Stimulated activated naive CD4-positive, alpha-beta T cell (primary cell): ENCODE results near the gene MBLAC1.

Experiments used
- DNase-seq, 6 experiments: peaks; one replicate each; lab custom pipeline; 2025; lab: John Stamatoyannopoulos, UW

MBLAC1 gene

DNA sequence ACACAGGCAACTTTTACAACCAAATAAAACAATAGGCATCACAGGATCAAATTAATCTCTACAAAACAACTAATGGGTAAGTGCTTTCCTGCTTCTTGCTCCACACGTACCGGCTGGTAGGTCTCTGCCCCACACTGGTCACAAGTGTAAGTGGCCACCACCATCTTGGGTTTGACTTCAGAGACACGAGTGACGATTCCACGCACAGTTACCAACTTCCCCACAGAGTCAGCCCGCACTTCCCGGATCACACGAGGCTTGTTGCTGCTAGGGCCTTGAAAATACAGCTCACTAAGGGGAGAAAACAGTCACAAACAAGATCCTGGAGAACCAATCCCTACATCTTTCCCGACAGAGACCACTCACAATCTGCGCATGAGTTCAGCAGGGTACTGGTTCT, 27.9 kb upstream of the MBLAC1 start:
- DNase-seq: no peak

DNA sequence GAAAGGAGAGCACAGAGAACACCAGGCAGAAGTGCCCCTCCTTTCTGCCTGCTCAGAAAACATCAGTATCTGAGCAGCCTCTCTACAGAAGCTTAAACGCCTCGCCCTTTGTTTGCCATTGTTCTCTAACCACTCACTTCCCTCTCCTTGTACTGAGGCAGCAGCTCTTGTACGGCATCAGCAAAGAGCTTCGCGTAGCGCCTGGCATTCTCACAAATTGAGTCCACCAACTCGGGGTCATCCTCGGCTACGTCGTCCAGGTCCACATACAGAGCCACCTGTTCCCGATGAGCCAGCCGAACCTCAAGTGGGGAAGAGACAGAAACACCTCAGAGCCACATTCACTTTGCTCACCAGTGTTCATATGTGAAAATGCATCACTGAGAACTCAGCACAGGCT, 27.3 kb upstream of the MBLAC1 start:
- peak in 2 of 6 experiments; percentile 16 to 25 for DNase-seq

DNA sequence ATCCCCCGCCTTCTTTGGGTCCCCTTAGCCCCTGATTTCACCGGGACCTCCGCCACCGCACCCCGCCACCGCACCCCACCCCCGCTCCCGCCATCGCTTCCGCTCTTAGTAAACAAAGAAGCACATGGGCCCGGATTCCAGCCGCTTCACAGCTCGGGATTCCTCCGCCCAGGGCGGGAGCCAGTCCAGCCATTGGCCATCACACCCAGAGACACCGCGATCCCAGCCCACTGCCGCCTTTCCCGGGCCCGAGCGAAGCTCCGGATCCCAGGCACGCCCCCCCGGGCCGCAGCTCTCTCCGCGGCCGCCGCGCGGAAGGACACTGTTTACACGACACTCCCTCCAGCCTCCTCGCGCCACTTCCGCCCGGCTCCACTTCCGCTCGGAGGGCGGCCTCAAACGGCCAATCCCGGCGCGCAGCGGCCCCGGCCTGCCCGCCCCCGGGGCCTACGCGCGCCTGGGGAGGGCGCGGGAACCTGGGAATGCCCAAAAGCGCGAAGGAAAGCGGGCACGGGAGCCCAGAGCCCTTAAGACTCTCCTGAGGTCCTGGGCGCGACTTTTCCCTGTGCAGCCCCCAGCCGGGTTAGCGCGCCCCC, 26.2 kb upstream of the MBLAC1 start:
- peak; percentile 80 to 97 (median 95) for DNase-seq

DNA sequence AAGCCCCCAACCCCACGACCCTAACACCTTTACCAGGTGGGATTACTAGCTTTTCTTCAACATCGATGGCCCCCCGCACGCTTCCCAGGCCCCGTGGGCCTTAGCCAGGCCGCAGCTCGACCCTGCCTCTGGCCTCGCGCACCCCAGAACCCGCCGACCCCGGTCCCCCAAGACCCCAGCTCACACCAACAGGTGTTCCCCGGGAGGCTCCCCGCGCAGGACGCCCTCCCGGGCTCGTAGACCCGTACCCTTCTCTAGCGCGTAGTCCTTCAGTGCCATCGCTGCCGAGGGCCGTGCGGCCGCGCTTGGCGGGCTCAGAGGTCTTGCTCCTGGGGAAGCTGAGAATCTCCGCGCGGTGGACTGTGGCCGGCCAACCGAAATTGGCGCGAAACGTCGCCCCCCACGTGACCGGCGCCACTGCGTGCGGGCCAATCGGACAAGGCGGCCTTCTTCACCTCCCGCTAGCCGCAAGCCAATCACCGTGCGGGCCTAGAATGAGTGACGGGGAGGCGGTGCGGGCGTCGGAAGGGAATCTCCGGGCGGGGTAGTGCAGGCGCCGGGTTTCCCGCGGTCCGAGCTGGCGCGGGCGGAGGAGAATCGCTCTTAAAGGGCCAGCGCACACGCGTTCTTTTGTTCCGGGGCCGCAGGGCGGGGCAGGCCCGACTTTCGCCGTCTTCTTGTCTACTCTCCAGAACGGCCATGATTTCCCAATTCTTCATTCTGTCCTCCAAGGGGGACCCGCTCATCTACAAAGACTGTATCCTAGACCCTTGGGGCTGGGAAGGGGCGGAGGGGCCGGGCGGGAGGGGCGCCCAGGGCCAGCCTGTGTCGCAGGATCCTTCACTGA, 25.5 kb upstream of the MBLAC1 start, which contains the start of the genes AP4M1 and MCM7:
AP4M1 (plus strand) TSS at position 628 of the 847 bp plus-strand sequence; CDS start at position 700, 72 bp downstream.
MCM7 (minus strand) TSS at position 382 of the 847 bp plus-strand sequence; CDS start at position 279, 103 bp downstream.
- DNase-seq: peak; percentile 88 to 95 (median 91)

DNA sequence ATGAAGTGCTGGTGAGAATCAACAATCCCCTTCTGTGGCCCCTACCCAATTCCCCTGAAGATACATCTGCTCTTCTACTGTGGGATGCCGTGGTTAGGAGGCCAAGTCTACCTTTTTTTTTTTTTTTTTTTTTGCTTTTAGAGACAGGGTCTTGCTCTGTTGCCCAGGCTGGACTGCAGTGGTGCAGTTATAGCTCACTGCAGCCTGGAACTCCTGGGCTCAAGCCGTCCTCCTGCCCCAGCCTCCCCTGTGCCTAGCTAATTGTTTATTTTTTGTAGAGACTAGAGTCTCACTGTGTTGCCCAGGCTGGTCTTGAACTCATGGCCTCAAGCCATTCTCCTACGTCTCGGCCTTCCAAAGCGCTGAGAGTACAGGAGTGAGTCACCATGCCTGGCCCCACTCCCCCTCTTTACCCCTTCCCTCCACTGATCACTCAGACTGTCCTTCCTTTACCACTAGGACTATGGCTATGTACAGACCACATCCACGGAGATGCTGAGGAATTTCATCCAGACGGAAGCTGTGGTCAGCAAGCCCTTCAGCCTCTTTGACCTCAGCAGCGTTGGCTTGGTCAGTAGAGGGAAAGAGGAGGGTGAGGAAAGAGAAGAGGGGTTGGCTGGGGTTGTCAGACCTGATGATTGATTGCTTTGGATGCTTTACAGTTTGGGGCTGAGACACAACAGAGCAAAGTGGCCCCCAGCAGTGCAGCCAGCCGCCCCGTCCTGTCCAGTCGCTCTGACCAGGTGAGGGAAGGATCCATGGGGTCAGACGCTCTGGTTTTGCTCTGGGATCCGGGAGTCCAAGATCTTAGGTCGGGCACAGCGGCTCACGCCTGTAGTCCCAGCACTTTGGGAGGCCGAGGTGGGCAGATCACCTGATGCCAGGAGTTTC, 23.6 kb upstream of the MBLAC1 start:
- no peak for DNase-seq

DNA sequence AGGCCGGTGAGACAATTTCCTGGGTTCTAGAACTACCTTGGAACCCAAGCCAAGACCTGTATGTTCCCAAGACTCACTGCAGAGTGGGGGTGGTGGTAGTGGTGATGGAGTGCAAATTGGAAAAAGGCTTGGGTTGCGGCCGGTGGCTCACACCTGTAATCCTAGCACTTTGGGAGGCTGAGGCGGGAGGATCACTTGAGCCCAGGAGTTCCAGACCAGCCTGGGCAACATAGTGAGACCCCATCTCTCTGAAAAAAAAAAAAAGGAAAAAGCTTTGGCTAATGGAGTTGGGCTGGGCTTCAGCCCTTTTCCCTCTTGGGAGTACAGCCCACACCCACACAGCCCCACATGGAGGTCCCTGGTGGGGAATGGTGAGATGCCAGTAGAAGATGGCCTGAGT, 21.2 kb upstream of the MBLAC1 start:
- DNase-seq: no peak

DNA sequence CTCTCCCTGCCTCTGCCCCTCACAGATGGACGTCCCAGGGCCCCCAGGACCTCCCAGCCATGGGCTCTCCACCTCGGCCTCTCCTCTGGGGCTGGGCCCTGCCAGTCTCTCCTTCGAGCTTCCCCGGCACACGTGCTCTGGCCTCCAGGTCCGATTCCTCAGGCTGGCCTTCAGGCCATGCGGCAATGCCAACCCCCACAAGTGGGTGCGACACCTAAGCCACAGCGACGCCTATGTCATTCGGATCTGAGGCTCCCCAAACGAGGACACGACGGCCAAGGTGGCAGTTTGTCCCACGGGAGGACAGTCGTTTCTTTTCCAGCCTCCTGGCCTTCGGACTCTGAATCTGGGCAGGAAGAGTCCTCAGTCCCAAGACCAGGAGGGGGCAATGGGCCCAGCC, 20.1 kb upstream of the MBLAC1 start:
- DNase-seq: no peak

DNA sequence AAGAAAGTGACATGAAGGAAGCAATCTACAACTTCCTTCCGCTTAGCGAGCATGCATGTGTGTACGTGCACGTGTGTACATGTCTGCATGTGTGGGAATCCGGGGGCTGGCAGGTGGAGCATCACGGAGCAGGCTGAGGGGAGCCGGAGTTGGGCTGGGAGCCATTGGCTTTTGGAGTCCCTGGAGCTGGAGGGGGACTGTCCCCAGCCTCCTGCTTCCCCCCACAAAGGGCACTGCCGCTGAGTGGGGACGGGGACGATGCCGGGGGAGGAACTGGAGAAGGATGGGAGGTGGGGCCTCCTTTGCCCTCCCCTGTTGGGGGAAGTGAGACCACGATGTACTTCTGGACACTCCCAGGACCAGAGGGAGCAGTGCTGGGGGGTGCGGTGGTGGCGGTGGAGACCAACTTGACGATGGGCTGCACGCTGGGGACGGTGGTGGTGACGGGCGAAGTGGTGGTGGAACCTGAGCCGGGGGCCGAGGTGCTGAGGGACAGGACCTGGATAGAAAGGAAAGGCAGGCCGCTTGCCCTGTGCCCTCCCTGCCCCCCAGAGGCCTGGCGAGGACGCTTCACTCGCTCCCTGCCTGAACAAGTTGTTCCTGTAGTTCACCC, 19.5 kb upstream of the MBLAC1 start:
- no peak for DNase-seq

DNA sequence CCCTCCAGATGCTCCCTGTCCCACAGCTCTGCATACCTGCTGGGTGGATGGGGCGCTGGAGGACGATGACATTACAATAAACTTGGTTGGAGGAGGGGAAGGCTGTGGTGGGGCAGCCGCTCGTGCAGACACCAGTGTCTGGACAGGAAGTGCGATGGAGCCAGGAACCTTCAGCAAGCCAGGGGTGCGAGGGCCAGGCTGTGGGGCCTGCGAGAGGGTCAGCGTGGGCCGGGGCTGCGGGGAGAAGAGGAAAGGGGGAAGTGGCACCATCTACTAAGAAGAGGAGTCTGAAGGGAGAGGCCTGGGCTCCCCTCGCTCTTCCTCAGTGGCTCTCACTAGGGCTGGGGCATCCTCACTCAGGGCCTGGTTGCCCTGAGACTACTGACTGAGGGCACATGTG, 18.9 kb upstream of the MBLAC1 start:
- DNase-seq: no peak

DNA sequence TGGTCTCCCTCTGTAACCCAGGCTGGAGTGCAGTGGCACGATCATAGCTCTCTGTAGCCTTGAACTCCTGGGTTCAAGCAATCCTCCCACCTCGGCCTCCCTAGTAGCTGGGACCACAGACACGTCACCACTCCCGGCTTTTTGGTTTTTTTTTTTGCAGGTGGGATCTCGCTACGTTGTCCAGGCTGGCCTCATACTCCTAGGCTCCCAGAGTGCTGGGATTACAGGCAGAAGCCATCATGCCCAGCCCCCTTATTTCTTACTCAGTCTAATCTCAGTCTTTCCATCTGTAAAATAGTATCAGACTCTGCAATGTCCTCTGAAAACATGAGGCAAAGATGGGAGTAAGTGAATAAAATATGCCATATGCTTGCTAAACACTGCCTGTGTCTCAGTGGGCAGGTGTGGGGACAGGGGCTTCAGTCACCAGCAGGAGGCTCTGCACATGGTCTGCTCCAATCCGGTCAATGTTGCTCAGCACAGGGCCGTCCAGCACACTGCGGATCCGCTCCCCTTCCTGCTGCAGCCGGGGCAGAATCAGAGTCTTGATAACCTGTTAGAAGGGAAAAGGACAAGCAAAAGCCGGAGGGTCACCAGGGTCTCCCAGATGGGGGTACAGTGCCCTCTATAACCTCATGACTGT, 17.1 kb upstream of the MBLAC1 start:
- no peak for DNase-seq

DNA sequence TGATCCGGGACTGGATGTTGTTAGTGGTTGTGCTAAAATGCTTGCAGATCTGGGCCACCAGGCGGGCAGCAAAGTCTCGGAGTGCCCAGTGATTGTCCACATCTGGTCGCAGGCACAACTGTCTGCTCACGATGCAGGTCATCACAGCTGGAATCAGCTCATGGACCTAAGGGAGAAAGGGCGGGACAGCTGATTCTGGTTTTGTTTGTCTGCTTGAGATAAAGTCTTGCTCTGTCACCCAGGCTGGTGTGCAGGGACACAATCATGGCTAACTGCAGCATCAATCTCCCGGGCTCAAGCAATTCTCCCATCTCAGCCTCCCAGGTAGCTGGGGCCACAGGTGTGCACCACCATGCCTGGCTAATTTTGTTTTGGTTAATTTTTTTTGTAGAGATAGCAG, 15.6 kb upstream of the MBLAC1 start:
- DNase-seq: no peak

DNA sequence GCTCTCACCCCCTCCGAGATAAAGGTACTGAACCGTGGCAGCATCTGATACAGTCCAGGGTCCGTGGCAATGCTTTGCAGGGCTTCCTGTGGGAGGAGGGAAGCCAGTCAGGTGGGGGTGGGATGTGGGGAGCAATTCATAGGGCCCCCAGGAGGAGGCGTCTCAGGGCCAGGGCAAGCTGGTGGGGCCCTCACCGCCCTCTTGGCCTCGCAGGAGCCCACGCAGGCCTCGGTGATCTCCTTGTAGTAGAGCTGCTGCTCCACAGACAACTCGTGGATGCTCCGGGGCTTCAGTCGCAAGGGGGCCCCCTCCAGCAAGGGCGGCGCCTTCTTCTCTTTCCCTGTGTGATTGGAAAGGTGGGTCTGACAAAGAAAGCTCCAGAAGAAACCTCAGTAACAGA, 14.9 kb upstream of the MBLAC1 start:
- DNase-seq: no peak

DNA sequence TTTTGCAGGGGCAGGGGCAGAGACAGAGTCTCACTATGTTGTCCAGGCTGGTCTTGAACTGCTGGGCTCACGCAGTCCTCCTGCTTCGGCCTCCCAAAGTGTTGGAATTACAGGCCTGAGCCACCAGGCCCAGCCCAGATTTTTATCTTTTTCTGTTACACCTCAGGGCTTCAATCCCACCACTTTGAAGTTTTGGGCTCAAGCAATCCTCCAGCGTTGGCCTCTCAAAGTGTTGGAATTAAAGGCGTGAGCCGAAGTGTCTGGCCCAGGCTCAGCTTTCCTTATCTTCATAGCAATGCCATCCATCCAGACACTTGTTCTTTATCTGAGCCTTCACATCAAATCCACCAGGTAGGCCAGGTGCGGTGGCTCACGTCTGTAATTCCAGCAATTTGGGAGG, 11.7 kb upstream of the MBLAC1 start:
- no peak for DNase-seq

DNA sequence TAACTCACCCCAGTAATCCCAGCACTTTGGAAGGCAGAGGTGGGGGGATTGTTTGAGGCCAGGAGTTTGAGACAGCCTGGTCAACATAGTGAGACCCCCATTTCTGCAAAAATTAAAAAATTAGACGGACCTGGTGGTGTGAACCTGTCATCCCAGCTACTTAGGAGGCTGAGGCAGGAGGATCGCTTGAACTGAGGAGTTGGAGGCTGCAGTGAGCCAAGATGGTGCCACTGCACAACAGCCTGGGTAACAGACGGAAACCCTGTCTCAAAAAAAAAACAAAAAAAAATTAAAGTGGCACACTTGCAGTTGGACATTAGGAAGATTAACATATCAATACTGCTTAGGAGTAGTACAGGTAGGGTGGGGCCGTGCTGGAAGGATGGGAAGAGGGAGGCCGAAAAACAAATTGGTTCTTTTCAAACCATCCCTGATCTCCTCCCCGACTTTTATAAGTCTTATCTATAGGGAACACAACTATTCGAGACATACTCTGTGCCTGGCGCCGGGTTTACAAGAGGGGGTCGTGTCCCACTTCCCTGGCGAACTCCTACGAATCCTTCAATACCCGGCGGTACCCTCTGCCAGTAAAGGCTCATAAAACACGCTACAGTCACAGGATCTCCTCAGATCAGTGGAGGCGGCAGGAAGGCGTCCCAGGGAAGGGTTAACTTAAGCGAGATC, 8.2 kb upstream of the MBLAC1 start:
- DNase-seq: no peak

DNA sequence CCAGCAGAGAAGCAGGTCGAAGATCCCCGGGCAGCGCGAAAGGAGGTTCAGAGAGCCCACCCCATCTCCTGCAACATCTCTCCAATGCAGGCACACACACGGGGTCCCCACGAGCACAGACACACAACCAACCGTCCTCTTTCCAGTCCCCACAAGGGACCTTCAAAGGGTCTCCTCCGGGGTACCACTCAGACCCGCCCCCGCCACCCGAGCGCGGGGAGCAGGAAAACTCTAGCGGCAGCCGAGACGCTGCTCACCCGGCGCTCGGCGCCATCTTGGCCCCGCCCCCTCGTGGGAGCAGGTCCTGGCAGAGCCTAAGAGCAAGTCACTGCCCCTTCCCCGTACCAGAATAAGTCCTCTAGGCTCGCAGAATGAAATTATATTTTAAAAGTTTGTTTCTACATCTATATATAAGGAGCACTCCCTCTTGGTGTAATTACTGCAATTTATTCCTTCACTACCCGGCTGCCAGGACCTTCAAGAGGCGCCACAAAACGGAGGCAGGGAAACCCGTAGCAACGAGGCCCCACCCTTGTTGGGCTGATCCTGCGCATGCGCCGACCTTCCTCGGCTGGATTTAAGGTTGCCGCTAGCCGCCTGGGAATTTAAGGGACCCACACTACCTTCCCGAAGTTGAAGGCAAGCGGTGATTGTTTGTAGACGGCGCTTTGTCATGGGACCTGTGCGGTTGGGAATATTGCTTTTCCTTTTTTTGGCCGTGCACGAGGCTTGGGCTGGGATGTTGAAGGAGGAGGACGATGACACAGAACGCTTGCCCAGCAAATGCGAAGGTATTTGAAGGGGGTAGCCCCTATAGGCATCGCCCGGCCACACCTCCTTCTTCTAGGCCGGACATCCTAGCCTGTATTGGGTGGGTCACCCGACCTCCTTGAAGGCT, 7.4 kb upstream of the MBLAC1 start, which contains the start of the genes CNPY4 and TAF6:
CNPY4 (plus strand) TSS at position 563 of the 898 bp plus-strand sequence; CDS start at position 674, 111 bp downstream.
TAF6 (minus strand) TSS at position 287 of the 898 bp plus-strand sequence. CDS start 5,149 bp downstream, outside the sequence.
- peak; percentile 91 to 99 (median 94) for DNase-seq

DNA sequence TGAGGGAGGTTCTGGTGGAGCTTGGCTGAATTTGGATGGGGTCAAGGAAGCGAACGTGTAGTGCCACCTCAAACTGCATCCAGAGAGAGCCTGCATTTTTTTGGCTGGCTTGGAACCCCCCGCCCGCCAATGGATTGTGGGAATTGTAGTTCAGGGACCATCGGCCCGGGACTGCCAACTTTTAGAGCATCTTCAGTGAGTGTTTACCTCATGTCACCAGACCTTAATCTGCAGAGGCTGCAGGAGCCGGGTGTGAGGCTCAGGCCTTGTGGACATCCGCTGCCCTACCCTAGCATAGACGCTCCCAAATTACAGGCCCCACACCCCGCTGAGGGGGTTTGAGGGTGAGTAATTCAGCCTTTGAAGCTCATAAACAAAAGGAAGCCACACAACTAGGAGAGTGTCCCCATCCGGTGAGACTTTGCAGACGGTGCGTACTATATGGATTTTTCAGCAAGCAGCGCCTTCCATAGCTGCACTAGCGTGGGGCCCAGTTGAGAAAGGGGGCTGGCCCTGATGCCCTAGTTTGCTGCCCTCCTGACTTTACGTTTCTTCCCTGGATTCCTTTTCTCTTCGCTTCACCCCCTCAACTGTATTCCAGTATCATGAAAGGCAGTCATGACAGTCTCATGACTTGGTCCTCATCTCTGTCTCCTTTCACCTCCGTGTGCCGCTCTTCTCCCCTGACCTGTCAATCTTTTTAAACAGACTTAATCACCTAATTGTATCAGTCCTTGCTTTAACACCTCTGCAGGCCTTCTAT, 6.6 kb upstream of the MBLAC1 start:
- peak; percentile 51 to 88 (median 72) for DNase-seq

DNA sequence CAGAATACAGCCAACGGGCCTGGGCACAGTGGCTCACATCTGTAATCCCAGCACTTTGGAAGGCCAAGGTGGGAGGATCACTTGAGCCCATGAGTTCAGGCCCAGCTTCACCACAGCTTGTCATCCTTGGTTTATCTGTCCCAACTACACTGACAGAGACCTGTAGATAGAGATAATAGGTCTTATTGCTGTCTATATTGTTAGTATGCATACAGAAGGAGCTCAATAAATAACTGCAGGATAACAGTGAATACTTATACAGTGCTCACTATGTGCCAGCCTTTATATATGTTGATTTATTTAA, 6.1 kb upstream of the MBLAC1 start:
- DNase-seq: no peak

DNA sequence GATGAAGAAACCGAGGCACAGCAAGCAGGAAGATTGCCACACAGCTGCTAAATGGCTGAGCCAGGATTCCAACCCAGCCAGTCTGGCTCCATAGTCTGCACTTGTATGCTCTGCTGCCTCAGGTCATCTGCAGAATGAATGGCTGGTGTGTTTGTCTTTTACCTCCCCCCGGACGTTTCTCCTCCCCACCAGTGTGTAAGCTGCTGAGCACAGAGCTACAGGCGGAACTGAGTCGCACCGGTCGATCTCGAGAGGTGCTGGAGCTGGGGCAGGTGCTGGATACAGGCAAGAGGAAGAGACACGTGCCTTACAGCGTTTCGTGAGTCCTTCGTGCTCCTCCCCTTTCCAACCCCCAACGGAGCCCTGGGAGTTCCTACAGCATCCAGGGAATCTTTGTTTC, 4.7 kb upstream of the MBLAC1 start:
- DNase-seq: no peak

DNA sequence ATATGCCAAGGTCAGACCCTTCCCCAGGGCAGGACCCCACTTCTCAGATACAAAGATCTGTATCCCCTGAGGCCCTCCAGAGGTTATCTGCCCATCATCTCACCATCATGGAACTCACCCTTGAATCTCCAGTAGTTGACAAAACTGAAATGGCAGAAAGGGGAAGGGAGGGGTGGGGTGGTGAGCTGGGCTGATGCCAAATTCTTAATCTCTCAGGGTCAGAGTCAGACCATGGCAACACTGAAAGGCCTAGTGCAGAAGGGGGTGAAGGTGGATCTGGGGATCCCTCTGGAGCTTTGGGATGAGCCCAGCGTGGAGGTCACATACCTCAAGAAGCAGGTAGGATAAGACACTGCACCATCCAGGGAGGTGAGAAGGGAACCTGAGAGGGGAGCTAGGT, 4.2 kb upstream of the MBLAC1 start:
- DNase-seq: no peak
